Spleen (tissue), 7 donors: ENCODE results near the gene HGFAC.

Experiments
- POLR2A ChIP-seq, 3 donors: fragments of 450-650 bp; IDR thresholded peaks; one replicate each; pipeline ENCODE4 v1.5.1; 2017; ENCODE audit warnings: antibody characterized with exemption in 3 of 3, mild to moderate bottlenecking in 1 of 3
- POLR2AphosphoS5 ChIP-seq, 3 donors: sonication (generic); formaldehyde crosslinking; IDR thresholded peaks; one replicate each; pipeline ENCODE4 v1.5.1; 2017; ENCODE audit warnings: antibody characterized with exemption in 3 of 3
- TF ChIP-seq, protein P1 (sequence below), 11 experiments: fragments of 200-600 bp in 7 of 11; fragments of 450-650 bp in 4 of 11; sonication (generic) in 4 of 11; IDR thresholded peaks in 8 of 11; conservative IDR thresholded peaks in 3 of 11; 1 replicate in 7 of 11; 2 replicates in 4 of 11; pipeline versions ENCODE4 v1.4.0 to v1.8.0; 2016 to 2021; ENCODE audit warnings: antibody characterized with exemption in 11 of 11, inconsistent platforms in 4 of 11, mild to moderate bottlenecking in 1 of 11
- donor health status: DM: no; HTN: no; CAD: no; lungs with moderate emphysema.
- donor health status: DM: no; HTN: no; CAD: no.
- donor health status: DM: no; HTN: no; CAD: no.

GRCh38 chr4:3463556-3464348 lies 22.0 kb downstream of the HGFAC start:
- TF ChIP-seq, protein P1, sequence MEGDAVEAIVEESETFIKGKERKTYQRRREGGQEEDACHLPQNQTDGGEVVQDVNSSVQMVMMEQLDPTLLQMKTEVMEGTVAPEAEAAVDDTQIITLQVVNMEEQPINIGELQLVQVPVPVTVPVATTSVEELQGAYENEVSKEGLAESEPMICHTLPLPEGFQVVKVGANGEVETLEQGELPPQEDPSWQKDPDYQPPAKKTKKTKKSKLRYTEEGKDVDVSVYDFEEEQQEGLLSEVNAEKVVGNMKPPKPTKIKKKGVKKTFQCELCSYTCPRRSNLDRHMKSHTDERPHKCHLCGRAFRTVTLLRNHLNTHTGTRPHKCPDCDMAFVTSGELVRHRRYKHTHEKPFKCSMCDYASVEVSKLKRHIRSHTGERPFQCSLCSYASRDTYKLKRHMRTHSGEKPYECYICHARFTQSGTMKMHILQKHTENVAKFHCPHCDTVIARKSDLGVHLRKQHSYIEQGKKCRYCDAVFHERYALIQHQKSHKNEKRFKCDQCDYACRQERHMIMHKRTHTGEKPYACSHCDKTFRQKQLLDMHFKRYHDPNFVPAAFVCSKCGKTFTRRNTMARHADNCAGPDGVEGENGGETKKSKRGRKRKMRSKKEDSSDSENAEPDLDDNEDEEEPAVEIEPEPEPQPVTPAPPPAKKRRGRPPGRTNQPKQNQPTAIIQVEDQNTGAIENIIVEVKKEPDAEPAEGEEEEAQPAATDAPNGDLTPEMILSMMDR (IDR thresholded peaks at IDR 0.05 in 8 of 11, conservative IDR thresholded peaks at IDR 0.05 in 3 of 11): no peak
- no peak for TF ChIP-seq POLR2A (IDR thresholded peaks at IDR 0.05)
- no peak for TF ChIP-seq POLR2AphosphoS5 (IDR thresholded peaks at IDR 0.05)
